ENCODE results near the gene OASL.

GRCh38 chr12:121004253-121004815, 34.7 kb downstream of the OASL start:
- TF ChIP-seq ATF3 (IDR thresholded peaks at IDR 0.05; ENCODE audit: borderline replicate concordance, extremely low read depth, low read depth, low read length), result no peak
- TF ChIP-seq CTCF (IDR thresholded peaks at IDR 0.05 in 2 of 3, conservative IDR thresholded peaks at IDR 0.05 in 1 of 3; ENCODE audit: control insufficient read depth in 2 of 3, extremely low read depth in 1 of 3, insufficient read depth in 1 of 3, low read depth in 3 of 3, low read length in 3 of 3), result no peak
- no peak for TF ChIP-seq ZNF274 (IDR thresholded peaks at IDR 0.05; ENCODE audit: insufficient read depth, insufficient read length)
- TF ChIP-seq SUZ12 (IDR thresholded peaks at IDR 0.05; ENCODE audit: unreplicated experiment), result no peak
- no peak for TF ChIP-seq WRNIP1 (IDR thresholded peaks at IDR 0.05; ENCODE audit: borderline replicate concordance, low read depth, low read length)
- TF ChIP-seq RAD21 (IDR thresholded peaks at IDR 0.05; ENCODE audit: insufficient read depth, low read depth, low read length), result no peak
- no peak for TF ChIP-seq PML (IDR thresholded peaks at IDR 0.05; ENCODE audit: low read length)
- no peak for TF ChIP-seq EP300 (IDR thresholded peaks at IDR 0.05; ENCODE audit: borderline replicate concordance in 1 of 2, control insufficient read depth in 1 of 2, low read depth in 2 of 2, low read length in 2 of 2)

Data from GM12878 (cell line).